Measurements from ENCODE around the gene SLC7A14.

SLC7A14 gene

GRCh38 chr3:170496026-170496867, 89.6 kb downstream of the SLC7A14 start:
- no peaks in the 10 kb centered on the region for H3K4me1 ChIP-seq (ENCODE audit: insufficient read depth, poor library complexity, severe bottlenecking)
- DNase-seq (ENCODE audit: low spot score) (no peak), ATAC-seq (ENCODE audit: low read depth) (no peak)
- no peak overlapping the region for H3K4me3 ChIP-seq (ENCODE audit: severe bottlenecking)
- TF ChIP-seq, protein P1, sequence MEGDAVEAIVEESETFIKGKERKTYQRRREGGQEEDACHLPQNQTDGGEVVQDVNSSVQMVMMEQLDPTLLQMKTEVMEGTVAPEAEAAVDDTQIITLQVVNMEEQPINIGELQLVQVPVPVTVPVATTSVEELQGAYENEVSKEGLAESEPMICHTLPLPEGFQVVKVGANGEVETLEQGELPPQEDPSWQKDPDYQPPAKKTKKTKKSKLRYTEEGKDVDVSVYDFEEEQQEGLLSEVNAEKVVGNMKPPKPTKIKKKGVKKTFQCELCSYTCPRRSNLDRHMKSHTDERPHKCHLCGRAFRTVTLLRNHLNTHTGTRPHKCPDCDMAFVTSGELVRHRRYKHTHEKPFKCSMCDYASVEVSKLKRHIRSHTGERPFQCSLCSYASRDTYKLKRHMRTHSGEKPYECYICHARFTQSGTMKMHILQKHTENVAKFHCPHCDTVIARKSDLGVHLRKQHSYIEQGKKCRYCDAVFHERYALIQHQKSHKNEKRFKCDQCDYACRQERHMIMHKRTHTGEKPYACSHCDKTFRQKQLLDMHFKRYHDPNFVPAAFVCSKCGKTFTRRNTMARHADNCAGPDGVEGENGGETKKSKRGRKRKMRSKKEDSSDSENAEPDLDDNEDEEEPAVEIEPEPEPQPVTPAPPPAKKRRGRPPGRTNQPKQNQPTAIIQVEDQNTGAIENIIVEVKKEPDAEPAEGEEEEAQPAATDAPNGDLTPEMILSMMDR (IDR thresholded peaks at IDR 0.05; ENCODE audit: poor library complexity, severe bottlenecking): no peak
- H3K27ac ChIP-seq (ENCODE audit: poor library complexity, severe bottlenecking): no peak overlapping the region
- no peaks in the 10 kb centered on the region for H3K36me3 ChIP-seq (ENCODE audit: low read depth)
- no peaks in the 10 kb centered on the region for H3K9me3 ChIP-seq (ENCODE audit: severe bottlenecking)
- no peaks in the 10 kb centered on the region for H3K27me3 ChIP-seq (ENCODE audit: insufficient read depth, poor library complexity, severe bottlenecking)

DNA sequence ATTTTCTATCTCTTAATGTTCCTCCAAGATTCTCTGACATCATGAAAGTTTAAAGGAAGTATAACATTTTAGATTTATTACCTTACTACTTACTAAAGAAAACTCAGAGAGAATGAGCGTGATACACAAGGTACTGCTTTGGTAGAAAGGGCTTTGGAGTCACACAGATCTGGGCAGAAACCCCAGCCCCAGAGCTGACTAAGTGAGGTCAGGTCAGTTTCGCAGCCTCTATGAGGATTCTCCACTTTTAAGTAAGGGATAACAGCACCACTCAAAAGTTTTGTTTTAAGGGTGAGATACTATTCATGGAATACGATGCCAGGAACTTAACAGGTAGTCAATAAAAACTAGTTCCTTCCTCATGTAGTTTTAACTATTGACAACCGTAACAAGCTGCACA, 91.1 kb downstream of the SLC7A14 start:
- no peak for ATAC-seq (ENCODE audit: low read depth)

DNA sequence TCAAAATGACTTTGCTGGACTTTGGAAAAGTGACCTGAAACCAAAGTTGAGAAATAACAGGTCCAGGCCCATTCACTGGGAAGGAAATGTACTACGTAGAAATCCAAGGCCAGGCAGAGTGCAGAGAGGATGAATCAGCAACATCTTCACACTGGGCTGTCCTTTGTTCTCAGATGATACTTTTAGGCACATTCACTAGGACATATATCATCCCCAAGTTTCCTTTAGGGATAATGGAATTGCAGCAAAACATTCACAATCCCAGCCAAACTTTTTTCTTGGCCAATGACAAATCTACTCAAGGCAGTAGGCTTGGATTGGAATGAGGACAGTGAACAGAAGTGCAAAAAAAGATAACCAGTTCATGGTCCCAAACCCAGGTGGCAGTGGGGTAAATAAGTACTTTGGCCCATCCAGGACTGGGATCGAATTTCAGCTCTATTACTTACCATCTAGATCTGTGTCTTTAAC, 92.1 kb downstream of the SLC7A14 start:
- DNase-seq (ENCODE audit: low spot score) (no peak), ATAC-seq (ENCODE audit: low read depth) (peak; percentile 55; the same call in 2 of the 3 replicates)
- H3K27me3 ChIP-seq (ENCODE audit: insufficient read depth, poor library complexity, severe bottlenecking): no peaks in the 10 kb centered on the region
- H3K4me3 ChIP-seq (ENCODE audit: severe bottlenecking): no peak overlapping the region
- TF ChIP-seq, protein P1 (IDR thresholded peaks at IDR 0.05; ENCODE audit: poor library complexity, severe bottlenecking): no peak
- no peak overlapping the region for H3K27ac ChIP-seq (ENCODE audit: poor library complexity, severe bottlenecking)
- H3K4me1 ChIP-seq (ENCODE audit: insufficient read depth, poor library complexity, severe bottlenecking): peaks cover 8% of the 10 kb centered on the region
- no peaks in the 10 kb centered on the region for H3K36me3 ChIP-seq (ENCODE audit: low read depth)
- H3K9me3 ChIP-seq (ENCODE audit: severe bottlenecking): no peaks in the 10 kb centered on the region

More for the DNA sequence above, 91.1 kb downstream of the SLC7A14 start:
- Histone ChIP-seq H3K27ac (ENCODE audit: poor library complexity, severe bottlenecking) (no peak overlapping the region), H3K36me3 (ENCODE audit: low read depth) (no peaks in the 10 kb centered on the region), H3K9me3 (ENCODE audit: severe bottlenecking) (no peaks in the 10 kb centered on the region), H3K4me3 (ENCODE audit: severe bottlenecking) (no peak overlapping the region), H3K27me3 (ENCODE audit: insufficient read depth, poor library complexity, severe bottlenecking) (no peaks in the 10 kb centered on the region), H3K4me1 (ENCODE audit: insufficient read depth, poor library complexity, severe bottlenecking) (no peaks in the 10 kb centered on the region)
- TF ChIP-seq, protein P1 (IDR thresholded peaks at IDR 0.05; ENCODE audit: poor library complexity, severe bottlenecking): no peak
- DNase-seq (ENCODE audit: low spot score): no peak

DNA sequence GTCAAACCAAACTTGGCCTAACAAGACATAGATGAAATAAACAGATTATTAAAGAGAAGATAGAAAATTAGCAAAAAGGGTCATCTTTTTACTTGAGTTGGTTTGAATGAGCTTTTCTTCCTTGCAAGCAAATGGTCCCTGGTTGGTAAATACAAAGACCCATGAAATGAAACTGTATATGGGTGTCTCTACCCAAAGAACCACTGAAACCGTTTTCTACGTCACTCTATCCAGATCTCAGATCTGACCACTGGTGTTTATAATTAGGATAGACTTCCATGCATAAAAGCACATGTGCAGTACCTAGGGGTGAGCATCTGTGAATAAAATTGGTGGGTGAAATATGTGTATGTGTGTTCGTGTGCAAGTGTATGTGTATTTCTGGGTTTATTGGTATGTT, 94.0 kb downstream of the SLC7A14 start:
- Histone ChIP-seq H3K27ac (ENCODE audit: poor library complexity, severe bottlenecking) (no peak overlapping the region), H3K4me1 (ENCODE audit: insufficient read depth, poor library complexity, severe bottlenecking) (peaks cover 13% of the 10 kb centered on the region), H3K4me3 (ENCODE audit: severe bottlenecking) (no peak overlapping the region), H3K27me3 (ENCODE audit: insufficient read depth, poor library complexity, severe bottlenecking) (no peaks in the 10 kb centered on the region), H3K9me3 (ENCODE audit: severe bottlenecking) (no peaks in the 10 kb centered on the region), H3K36me3 (ENCODE audit: low read depth) (no peaks in the 10 kb centered on the region)
- TF ChIP-seq, protein P1 (IDR thresholded peaks at IDR 0.05; ENCODE audit: poor library complexity, severe bottlenecking): no peak
- ATAC-seq (ENCODE audit: low read depth) (no peak), DNase-seq (ENCODE audit: low spot score) (no peak)

All from RWPE2 (cell line).